CD4-positive, alpha-beta T cell (primary cell): Measurements from ENCODE around the gene GAB1. TPM values are rescaled to one million over a fixed set of nuclear protein-coding genes. Genes with fewer than 3 reads are reported as not detected.

Experiments
- ATAC-seq: fragments of 200-7000 bp; cut with Tn5 transposase; one replicate; pipeline ENCODE4 v1.10.0; 2022; ENCODE audit warnings: mild to moderate bottlenecking; ENCODE audit not compliant: poor library complexity
- CTCF ChIA-PET: fragments of 350-600 bp; sonication (Branson Sonifier 250); formaldehyde crosslinking; loops from one replicate; lab custom pipeline; 2021; ENCODE audit warnings: antibody characterized with exemption, inconsistent platforms; lab: Charles Lee
- POLR2A ChIA-PET: fragments of 350-600 bp; sonication (Branson Sonifier 250); formaldehyde crosslinking; loops from one replicate; lab custom pipeline; 2021; ENCODE audit warnings: antibody characterized with exemption, inconsistent platforms; lab: Charles Lee
- DNase-seq, 14 experiments: peaks; one replicate each; pipeline ENCODE4 v3.0.0-alpha.2; 2013 to 2020; ENCODE audit warnings: mixed read lengths in 2 of 14
- H3K27ac ChIP-seq, 2 donors: one replicate each; pipeline versions ENCODE4 v1.5.1 to v1.7.0; 2013; ENCODE audit warnings: low read length in 2 of 2, low read depth in 1 of 2, mild to moderate bottlenecking in 1 of 2
- H3K27me3 ChIP-seq, 2 experiments: 1 replicate in 1 of 2; 2 replicates in 1 of 2; pipeline versions ENCODE4 v1.6.1 to v1.7.0; 2013; ENCODE audit warnings: low read length in 2 of 2, control low read depth in 1 of 2, mild to moderate bottlenecking in 1 of 2, moderate library complexity in 1 of 2; ENCODE audit not compliant: insufficient read depth in 2 of 2, control insufficient read depth in 1 of 2
- H3K36me3 ChIP-seq: one replicate; pipeline ENCODE4 v1.6.1; 2013; ENCODE audit warnings: low read length, control low read depth; ENCODE audit not compliant: insufficient read depth
- H3K4me1 ChIP-seq: one replicate; pipeline ENCODE4 v1.6.1; 2013; ENCODE audit warnings: low read length, control low read depth; ENCODE audit not compliant: insufficient read depth
- H3K4me3 ChIP-seq: one replicate; pipeline ENCODE4 v1.5.1; 2013; ENCODE audit warnings: mild to moderate bottlenecking, low read length, moderate library complexity
- H3K9me3 ChIP-seq, 2 experiments: 1 replicate in 1 of 2; 2 replicates in 1 of 2; pipeline versions ENCODE4 v1.6.1 to v1.7.0; 2013; ENCODE audit warnings: low read length in 2 of 2, mild to moderate bottlenecking in 2 of 2, control low read depth in 1 of 2, moderate library complexity in 1 of 2; ENCODE audit not compliant: control insufficient read depth in 1 of 2, insufficient read depth in 1 of 2
- H3K27ac Mint-ChIP-seq: one replicate; pipeline ENCODE4 v1.8.0; 2020; ENCODE audit warnings: mixed read lengths
- H3K27me3 Mint-ChIP-seq: one replicate; pipeline ENCODE4 v1.8.0; 2021; ENCODE audit warnings: mixed read lengths
- H3K36me3 Mint-ChIP-seq: one replicate; pipeline ENCODE4 v1.8.0; 2021; ENCODE audit warnings: low read depth, mixed read lengths
- H3K4me1 Mint-ChIP-seq: one replicate; pipeline ENCODE4 v1.8.0; 2021; ENCODE audit warnings: low read depth, mixed read lengths
- H3K4me3 Mint-ChIP-seq: one replicate; pipeline ENCODE4 v1.8.0; 2020; ENCODE audit warnings: mild to moderate bottlenecking, mixed read lengths
- H3K9me3 Mint-ChIP-seq: one replicate; pipeline ENCODE4 v1.8.0; 2020; ENCODE audit warnings: mixed read lengths
- CTCF ChIP-seq: fragments of 200-600 bp; IDR thresholded peaks from one replicate; pipeline ENCODE4 v1.8.0; 2022; ENCODE audit warnings: antibody characterized with exemption, mild to moderate bottlenecking
- intact Hi-C, 2 experiments: fragments of 100-400 bp; cut with DNase I in 1 of 2; cut with micrococcal nuclease in 1 of 2; formaldehyde crosslinking; loops; one replicate each; pipeline versions ENCODE4 v1.15.1 to v1.9.0; 2023 to 2025; cut with DNase I, micrococcal nuclease
- total RNA-seq, 174 experiments: library from RNA in 2 of 174; stranded (reverse) in 2 of 174; gene quantifications; one replicate each; pipeline ENCODE4 v1.2.3 and lab custom pipeline; 2021 to 2026

The GAB1 gene
- total RNA-seq, 2 experiments from 2014 or later = 0.27 to 0.64 TPM

DNA sequence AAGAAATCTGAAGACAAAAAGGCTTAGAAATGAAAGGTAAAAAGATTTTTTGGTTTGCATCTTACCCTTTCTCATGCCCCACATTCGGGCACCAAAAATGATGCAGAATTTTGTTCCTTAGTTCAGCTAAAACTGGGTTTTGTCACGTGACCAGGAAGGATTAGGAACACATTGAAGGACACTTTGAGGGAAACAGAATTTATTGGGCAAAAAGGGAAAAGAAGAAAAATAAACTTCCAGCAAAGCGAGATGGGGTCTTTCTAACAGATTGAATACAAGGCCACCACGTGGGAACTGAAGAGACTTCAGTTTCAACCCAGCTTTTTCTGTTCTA is 95.5 kb downstream of the GAB1 start:
- H3K4me1 ChIP-seq = no peaks in the 10 kb centered on the region
- peaks cover 3 to 19% of the 10 kb centered on the region in 2 experiments for H3K9me3 ChIP-seq
- H3K36me3 ChIP-seq = no peaks in the 10 kb centered on the region
- Mint-ChIP-seq H3K9me3 (no peaks in the 10 kb centered on the region), H3K27ac (no peak overlapping the region), H3K4me3 (no peak overlapping the region), H3K36me3 (no peaks in the 10 kb centered on the region), H3K27me3 (no peaks in the 10 kb centered on the region), H3K4me1 (no peaks in the 10 kb centered on the region)
- intact Hi-C loops = no loop called here
- ChIA-PET CTCF (no interaction called here), POLR2A (no interaction called here)
- no peak overlapping the region for H3K4me3 ChIP-seq
- DNase-seq = no peak
- TF ChIP-seq CTCF = no peak
- H3K27me3 ChIP-seq = no peaks in the 10 kb centered on the region
- H3K27ac ChIP-seq = no peak overlapping the region
- no peak for ATAC-seq

- POLR2A ChIA-PET = no interaction called here
- no peaks in the 10 kb centered on the region for H3K36me3 ChIP-seq
- no peak for TF ChIP-seq CTCF
- H3K36me3 Mint-ChIP-seq = no peaks in the 10 kb centered on the region
- H3K27ac ChIP-seq = no peak overlapping the region
- H3K9me3 ChIP-seq = peaks cover 3 to 19% of the 10 kb centered on the region in 2 experiments
- H3K4me1 ChIP-seq = no peaks in the 10 kb centered on the region
- H3K4me3 Mint-ChIP-seq = no peak overlapping the region
- CTCF ChIA-PET = no interaction called here
- H3K4me1 Mint-ChIP-seq = no peaks in the 10 kb centered on the region
- DNase-seq (no peak), ATAC-seq (no peak)
- no peaks in the 10 kb centered on the region for H3K9me3 Mint-ChIP-seq
- no peak overlapping the region for H3K27ac Mint-ChIP-seq
- no peak overlapping the region for H3K4me3 ChIP-seq
- H3K27me3 ChIP-seq = no peaks in the 10 kb centered on the region
- intact Hi-C loops = no loop called here
- no peaks in the 10 kb centered on the region for H3K27me3 Mint-ChIP-seq
Measured at GRCh38 chr4:143433231-143433630, 96.6 kb downstream of the GAB1 start.

- Mint-ChIP-seq H3K27me3 (no peaks in the 10 kb centered on the region), H3K9me3 (no peaks in the 10 kb centered on the region), H3K27ac (no peak overlapping the region), H3K4me1 (no peaks in the 10 kb centered on the region), H3K36me3 (no peaks in the 10 kb centered on the region), H3K4me3 (no peak overlapping the region)
- ATAC-seq = no peak
- intact Hi-C loops = no loop called here
- no peaks in the 10 kb centered on the region for H3K27me3 ChIP-seq
- no peak for DNase-seq
- H3K27ac ChIP-seq = no peak overlapping the region
- no peaks in the 10 kb centered on the region for H3K4me1 ChIP-seq
- ChIA-PET POLR2A (no interaction called here), CTCF (no interaction called here)
- H3K4me3 ChIP-seq = no peak overlapping the region
- H3K9me3 ChIP-seq = peaks cover 3 to 7% of the 10 kb centered on the region in 2 experiments
- TF ChIP-seq CTCF = no peak
- H3K36me3 ChIP-seq = no peaks in the 10 kb centered on the region
Measured at GRCh38 chr4:143435955-143436354, 99.3 kb downstream of the GAB1 start.
